Measurements from ENCODE around the gene EXOC4. TPM values are rescaled to one million over a fixed set of nuclear protein-coding genes. Genes with fewer than 3 reads are reported as not detected.
"Not testable (repeated sequence)": the region's sequence is repeated elsewhere in the genome, so short reads cannot be mapped to it uniquely, and the experiment has no call there.

EXOC4 gene
- total and polyA plus RNA-seq, 2 donors (not counting 3 experiments of a cell fraction or from before 2014, with no cell fraction given) = 20.3 to 73.1 TPM

- intact Hi-C loops (cut with micrococcal nuclease); BruUV-seq (replicated peaks); H2AFZ ChIP-seq (ENCODE audit: low read depth, low read length); H3K9me3 ChIP-seq (replicated peaks; ENCODE audit: control insufficient read depth, insufficient read depth, low read length); POLR2A ChIA-PET; H3K79me2 ChIP-seq (ENCODE audit: control insufficient read depth, insufficient read depth, low read length); H3K4me1 ChIP-seq (ENCODE audit: control insufficient read depth, extremely low read depth, insufficient read depth, low read length); H4K20me1 ChIP-seq (replicated peaks; ENCODE audit: control insufficient read depth, extremely low read depth, insufficient read depth, low read length); H3K9ac ChIP-seq (replicated peaks; ENCODE audit: extremely low read depth, insufficient read depth, low read length); H3K4me2 ChIP-seq (ENCODE audit: insufficient read depth, low read length); DNase-seq (ENCODE audit: low read depth, low spot score); FAIRE-seq; H3K9me1 ChIP-seq (replicated peaks; ENCODE audit: control insufficient read depth, extremely low read depth, insufficient read depth, low read length); dilution Hi-C loops (cut with MboI; ENCODE audit: extremely low pct_ligation_motif_present, low sequenced_read_pairs); H3K27me3 ChIP-seq (ENCODE audit: control insufficient read depth in 2 of 2, insufficient read depth in 2 of 2, low read length in 2 of 2); H3K27ac ChIP-seq (ENCODE audit: insufficient read depth, low read depth, low read length); H3K4me3 ChIP-seq (replicated peaks in 1 of 3; ENCODE audit: insufficient read depth in 1 of 3, low read depth in 1 of 3, low read length in 3 of 3); H3K36me3 ChIP-seq (ENCODE audit: control insufficient read depth in 2 of 2, extremely low read depth in 1 of 2, insufficient read depth in 2 of 2, low read length in 2 of 2): not testable (repeated sequence)
- CTCF ChIA-PET = interaction anchor here (1.5 kb wide), 1 partner anchor 16 kb away, joined by 3 read pairs; no protein-coding TSS in a partner anchor
These were observed 75.1 kb downstream of the EXOC4 start for GRCh38 chr7:133328021-133328420.

- dilution Hi-C loops (cut with MboI; ENCODE audit: extremely low pct_ligation_motif_present, low sequenced_read_pairs) = no loop called here
- no TSS peak for BruUV-seq (replicated peaks)
- no peak overlapping the region for H3K4me3 ChIP-seq (replicated peaks in 1 of 3; ENCODE audit: insufficient read depth in 1 of 3, low read depth in 1 of 3, low read length in 3 of 3)
- H2AFZ ChIP-seq (ENCODE audit: low read depth, low read length) = no peak overlapping the region
- no peak overlapping the region for H3K9ac ChIP-seq (replicated peaks; ENCODE audit: extremely low read depth, insufficient read depth, low read length)
- no peak overlapping the region for H3K27ac ChIP-seq (ENCODE audit: insufficient read depth, low read depth, low read length)
- FAIRE-seq = no peak
- no peaks in the 10 kb centered on the region for H3K79me2 ChIP-seq (ENCODE audit: control insufficient read depth, insufficient read depth, low read length)
- intact Hi-C loops (cut with micrococcal nuclease) = no loop called here
- CTCF ChIA-PET = interaction anchor here (1.4 to 1.7 kb wide), 2 partner anchors 12 to 14 kb away, joined by 3 to 4 read pairs; no protein-coding TSS in a partner anchor
- H3K9me1 ChIP-seq (replicated peaks; ENCODE audit: control insufficient read depth, extremely low read depth, insufficient read depth, low read length) = no peaks in the 10 kb centered on the region
- H3K9me3 ChIP-seq (replicated peaks; ENCODE audit: control insufficient read depth, insufficient read depth, low read length) = no peaks in the 10 kb centered on the region
- H3K4me2 ChIP-seq (ENCODE audit: insufficient read depth, low read length) = no peak overlapping the region
- no peak for TF ChIP-seq POLR2A (IDR thresholded peaks at IDR 0.05; ENCODE audit: low read depth, low read length)
- no peak for TF ChIP-seq EZH2 (IDR thresholded peaks at IDR 0.05; ENCODE audit: borderline replicate concordance, low read depth, low read length, severe bottlenecking)
- TF ChIP-seq FOS (IDR thresholded peaks at IDR 0.05; ENCODE audit: borderline replicate concordance, insufficient read depth, low read length) = no peak
- no peak for TF ChIP-seq POLR2AphosphoS5 (IDR thresholded peaks at IDR 0.05; ENCODE audit: insufficient read depth, low read depth, low read length)
- TF ChIP-seq MAX (IDR thresholded peaks at IDR 0.05; ENCODE audit: insufficient read depth, insufficient read length) = no peak
- no peak for TF ChIP-seq GATA2 (IDR thresholded peaks at IDR 0.05; ENCODE audit: insufficient read depth, insufficient read length, low read depth, low read length)
- TF ChIP-seq MYC (IDR thresholded peaks at IDR 0.05; ENCODE audit: low read depth, low read length) = no peak
- no peak for TF ChIP-seq JUN (IDR thresholded peaks at IDR 0.05; ENCODE audit: borderline replicate concordance, insufficient read depth, insufficient read length, low read depth)
- no peak for TF ChIP-seq CTCF (IDR thresholded peaks at IDR 0.05; ENCODE audit: extremely low read depth in 1 of 2, insufficient read depth in 1 of 2, low read depth in 1 of 2, low read length in 2 of 2)
- no peak for DNase-seq (ENCODE audit: low read depth, low spot score)
- no peaks in the 10 kb centered on the region for H3K4me1 ChIP-seq (ENCODE audit: control insufficient read depth, extremely low read depth, insufficient read depth, low read length)
- POLR2A ChIA-PET = interaction anchor here (0.7 kb wide), 1 partner anchor 331 kb away, joined by 3 read pairs; no protein-coding TSS in a partner anchor
- H4K20me1 ChIP-seq (replicated peaks; ENCODE audit: control insufficient read depth, extremely low read depth, insufficient read depth, low read length) = no peaks in the 10 kb centered on the region
- H3K27me3 ChIP-seq (ENCODE audit: control insufficient read depth in 2 of 2, insufficient read depth in 2 of 2, low read length in 2 of 2) = no peaks in the 10 kb centered on the region
- no peaks in the 10 kb centered on the region for H3K36me3 ChIP-seq (ENCODE audit: control insufficient read depth in 2 of 2, extremely low read depth in 1 of 2, insufficient read depth in 2 of 2, low read length in 2 of 2)
These were observed 77.2 kb downstream of the EXOC4 start for GRCh38 chr7:133330085-133330484.
